ENCODE results near the gene ZBTB45.
A peak's percentile ranks its signal among the peaks of the same experiment; 100 is the strongest.
"Not testable (repeated sequence)": the region's sequence is repeated elsewhere in the genome, so short reads cannot be mapped to it uniquely, and the experiment has no call there.

The ZBTB45 gene

GRCh38 chr19:58474997-58475713 is 44.5 kb downstream of the ZBTB45 start:
- Histone ChIP-seq H3K4me3 (ENCODE audit: low read depth in 1 of 2, low read length in 2 of 2) (peak overlapping the region; percentile 87 to 89), H3K27ac (ENCODE audit: low read depth, low read length) (peak overlapping the region; percentile 91), H3K27me3 (ENCODE audit: control insufficient read depth in 1 of 2, insufficient read depth in 2 of 2, low read length in 2 of 2) (no peaks in the 10 kb centered on the region), H3K9me3 (ENCODE audit: control insufficient read depth in 1 of 2, low read length in 2 of 2) (no peaks in the 10 kb centered on the region), H3K36me3 (ENCODE audit: control insufficient read depth in 1 of 2, insufficient read depth in 2 of 2, low read length in 2 of 2) (peaks cover 5 to 23% of the 10 kb centered on the region in 2 donors), H3K4me1 (ENCODE audit: control insufficient read depth in 1 of 2, insufficient read depth in 2 of 2, low read length in 2 of 2) (peaks cover 14% of the 10 kb centered on the region in 2 donors), H3K9ac (ENCODE audit: low read depth in 1 of 2, low read length in 2 of 2) (peak overlapping the region; percentile 76 to 80)

GRCh38 chr19:58474291-58474996 is 45.2 kb downstream of the ZBTB45 start:
- Histone ChIP-seq H3K4me3 (ENCODE audit: low read depth in 1 of 2, low read length in 2 of 2) (no peak overlapping the region), H3K27me3 (ENCODE audit: control insufficient read depth in 1 of 2, insufficient read depth in 2 of 2, low read length in 2 of 2) (no peaks in the 10 kb centered on the region), H3K9ac (ENCODE audit: low read depth in 1 of 2, low read length in 2 of 2) (no peak overlapping the region), H3K4me1 (ENCODE audit: control insufficient read depth in 1 of 2, insufficient read depth in 2 of 2, low read length in 2 of 2) (peaks cover 14% of the 10 kb centered on the region in 2 donors), H3K27ac (ENCODE audit: low read depth, low read length) (no peak overlapping the region), H3K9me3 (ENCODE audit: control insufficient read depth in 1 of 2, low read length in 2 of 2) (no peaks in the 10 kb centered on the region), H3K36me3 (ENCODE audit: control insufficient read depth in 1 of 2, insufficient read depth in 2 of 2, low read length in 2 of 2) (peaks cover 5 to 26% of the 10 kb centered on the region in 2 donors)

- Histone ChIP-seq H3K27ac (ENCODE audit: low read depth, low read length) (no peak overlapping the region), H3K27me3 (ENCODE audit: control insufficient read depth in 1 of 2, insufficient read depth in 2 of 2, low read length in 2 of 2) (no peaks in the 10 kb centered on the region), H3K4me3 (ENCODE audit: low read depth in 1 of 2, low read length in 2 of 2) (no peak overlapping the region), H3K36me3 (ENCODE audit: control insufficient read depth in 1 of 2, insufficient read depth in 2 of 2, low read length in 2 of 2) (peaks cover 5 to 26% of the 10 kb centered on the region in 2 donors), H3K4me1 (ENCODE audit: control insufficient read depth in 1 of 2, insufficient read depth in 2 of 2, low read length in 2 of 2) (peaks cover 14 to 15% of the 10 kb centered on the region in 2 donors), H3K9ac (ENCODE audit: low read depth in 1 of 2, low read length in 2 of 2) (no peak overlapping the region), H3K9me3 (ENCODE audit: control insufficient read depth in 1 of 2, low read length in 2 of 2) (no peaks in the 10 kb centered on the region)
Measured at GRCh38 chr19:58473775-58474174, 45.8 kb downstream of the ZBTB45 start.

DNA sequence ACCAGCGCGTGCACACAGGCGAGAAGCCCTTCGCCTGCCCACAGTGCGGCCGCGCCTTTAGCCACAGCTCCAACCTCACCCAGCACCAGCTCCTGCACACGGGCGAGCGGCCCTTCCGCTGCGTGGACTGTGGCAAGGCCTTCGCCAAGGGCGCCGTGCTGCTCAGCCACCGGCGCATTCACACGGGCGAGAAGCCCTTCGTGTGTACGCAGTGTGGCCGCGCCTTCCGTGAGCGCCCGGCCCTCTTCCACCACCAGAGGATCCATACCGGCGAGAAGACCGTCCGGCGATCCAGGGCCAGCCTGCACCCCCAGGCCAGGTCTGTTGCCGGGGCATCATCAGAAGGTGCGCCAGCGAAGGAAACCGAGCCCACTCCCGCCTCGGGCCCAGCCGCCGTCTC is 47.9 kb downstream of the ZBTB45 start:
- Histone ChIP-seq H3K27me3 (ENCODE audit: control insufficient read depth in 1 of 2, insufficient read depth in 2 of 2, low read length in 2 of 2) (no peaks in the 10 kb centered on the region), H3K9ac (ENCODE audit: low read depth in 1 of 2, low read length in 2 of 2) (no peak overlapping the region), H3K36me3 (ENCODE audit: control insufficient read depth in 1 of 2, insufficient read depth in 2 of 2, low read length in 2 of 2) (peaks cover 5 to 26% of the 10 kb centered on the region in 2 donors), H3K9me3 (ENCODE audit: control insufficient read depth in 1 of 2, low read length in 2 of 2) (no peaks in the 10 kb centered on the region), H3K27ac (ENCODE audit: low read depth, low read length) (no peak overlapping the region), H3K4me1 (ENCODE audit: control insufficient read depth in 1 of 2, insufficient read depth in 2 of 2, low read length in 2 of 2) (peaks cover 18 to 19% of the 10 kb centered on the region in 2 donors), H3K4me3 (ENCODE audit: low read depth in 1 of 2, low read length in 2 of 2) (no peak overlapping the region)

DNA sequence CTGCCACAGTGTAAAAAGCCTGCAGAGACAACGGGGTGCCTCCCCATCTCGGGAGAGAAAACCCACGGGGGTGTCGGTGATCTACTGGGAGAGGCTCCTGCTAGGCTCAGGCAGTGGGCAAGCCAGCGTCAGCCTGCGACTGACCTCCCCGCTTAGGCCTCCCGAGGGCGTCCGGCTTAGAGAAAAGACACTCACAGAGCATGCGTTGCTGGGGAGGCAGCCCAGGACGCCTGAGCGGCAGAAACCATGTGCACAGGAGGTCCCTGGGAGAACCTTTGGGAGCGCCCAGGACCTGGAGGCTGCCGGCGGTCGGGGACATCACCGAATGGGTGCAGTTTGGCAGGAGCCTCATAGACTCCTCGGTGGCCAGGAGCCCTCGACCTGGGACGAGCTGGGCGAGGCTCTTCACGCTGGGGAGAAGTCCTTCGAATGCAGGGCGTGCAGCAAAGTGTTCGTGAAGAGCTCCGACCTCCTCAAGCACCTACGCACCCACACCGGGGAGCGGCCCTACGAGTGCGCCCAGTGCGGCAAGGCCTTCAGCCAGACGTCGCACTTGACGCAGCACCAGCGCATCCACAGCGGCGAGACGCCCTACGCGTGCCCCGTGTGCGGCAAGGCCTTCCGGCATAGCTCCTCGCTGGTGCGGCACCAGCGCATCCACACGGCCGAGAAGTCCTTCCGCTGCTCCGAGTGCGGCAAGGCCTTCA is 48.6 kb downstream of the ZBTB45 start:
- Histone ChIP-seq H3K36me3 (ENCODE audit: control insufficient read depth in 1 of 2, insufficient read depth in 2 of 2, low read length in 2 of 2) (peaks cover 5 to 26% of the 10 kb centered on the region in 2 donors), H3K4me1 (ENCODE audit: control insufficient read depth in 1 of 2, insufficient read depth in 2 of 2, low read length in 2 of 2) (peaks cover 19 to 20% of the 10 kb centered on the region in 2 donors)
- H3K9me3 ChIP-seq (ENCODE audit: control insufficient read depth in 1 of 2, low read length in 2 of 2); H3K27me3 ChIP-seq (ENCODE audit: control insufficient read depth in 1 of 2, insufficient read depth in 2 of 2, low read length in 2 of 2); H3K9ac ChIP-seq (ENCODE audit: low read depth in 1 of 2, low read length in 2 of 2); H3K27ac ChIP-seq (ENCODE audit: low read depth, low read length); H3K4me3 ChIP-seq (ENCODE audit: low read depth in 1 of 2, low read length in 2 of 2): not testable (repeated sequence)

- H3K27me3 ChIP-seq (ENCODE audit: control insufficient read depth in 1 of 2, insufficient read depth in 2 of 2, low read length in 2 of 2): no peaks in the 10 kb centered on the region
- no peak overlapping the region for H3K9ac ChIP-seq (ENCODE audit: low read depth in 1 of 2, low read length in 2 of 2)
- H3K36me3 ChIP-seq (ENCODE audit: control insufficient read depth in 1 of 2, insufficient read depth in 2 of 2, low read length in 2 of 2): peaks cover 5 to 26% of the 10 kb centered on the region in 2 donors
- no peak overlapping the region for H3K27ac ChIP-seq (ENCODE audit: low read depth, low read length)
- peaks cover 12 to 14% of the 10 kb centered on the region in 2 donors for H3K4me1 ChIP-seq (ENCODE audit: control insufficient read depth in 1 of 2, insufficient read depth in 2 of 2, low read length in 2 of 2)
- H3K4me3 ChIP-seq (ENCODE audit: low read depth in 1 of 2, low read length in 2 of 2): no peak overlapping the region
- no peaks in the 10 kb centered on the region for H3K9me3 ChIP-seq (ENCODE audit: control insufficient read depth in 1 of 2, low read length in 2 of 2)
Measured at GRCh38 chr19:58469241-58470013, 50.2 kb downstream of the ZBTB45 start.

GRCh38 chr19:58468216-58468839 is 51.3 kb downstream of the ZBTB45 start:
- peaks cover 12 to 14% of the 10 kb centered on the region in 2 donors for H3K4me1 ChIP-seq (ENCODE audit: control insufficient read depth in 1 of 2, insufficient read depth in 2 of 2, low read length in 2 of 2)
- peak overlapping the region; percentile 6 to 15 for H3K4me3 ChIP-seq (ENCODE audit: low read depth in 1 of 2, low read length in 2 of 2)
- peaks cover 5 to 26% of the 10 kb centered on the region in 2 donors for H3K36me3 ChIP-seq (ENCODE audit: control insufficient read depth in 1 of 2, insufficient read depth in 2 of 2, low read length in 2 of 2)
- H3K27me3 ChIP-seq (ENCODE audit: control insufficient read depth in 1 of 2, insufficient read depth in 2 of 2, low read length in 2 of 2): no peaks in the 10 kb centered on the region
- H3K9me3 ChIP-seq (ENCODE audit: control insufficient read depth in 1 of 2, low read length in 2 of 2): no peaks in the 10 kb centered on the region
- no peak overlapping the region for H3K27ac ChIP-seq (ENCODE audit: low read depth, low read length)
- H3K9ac ChIP-seq (ENCODE audit: low read depth in 1 of 2, low read length in 2 of 2): no peak overlapping the region

DNA sequence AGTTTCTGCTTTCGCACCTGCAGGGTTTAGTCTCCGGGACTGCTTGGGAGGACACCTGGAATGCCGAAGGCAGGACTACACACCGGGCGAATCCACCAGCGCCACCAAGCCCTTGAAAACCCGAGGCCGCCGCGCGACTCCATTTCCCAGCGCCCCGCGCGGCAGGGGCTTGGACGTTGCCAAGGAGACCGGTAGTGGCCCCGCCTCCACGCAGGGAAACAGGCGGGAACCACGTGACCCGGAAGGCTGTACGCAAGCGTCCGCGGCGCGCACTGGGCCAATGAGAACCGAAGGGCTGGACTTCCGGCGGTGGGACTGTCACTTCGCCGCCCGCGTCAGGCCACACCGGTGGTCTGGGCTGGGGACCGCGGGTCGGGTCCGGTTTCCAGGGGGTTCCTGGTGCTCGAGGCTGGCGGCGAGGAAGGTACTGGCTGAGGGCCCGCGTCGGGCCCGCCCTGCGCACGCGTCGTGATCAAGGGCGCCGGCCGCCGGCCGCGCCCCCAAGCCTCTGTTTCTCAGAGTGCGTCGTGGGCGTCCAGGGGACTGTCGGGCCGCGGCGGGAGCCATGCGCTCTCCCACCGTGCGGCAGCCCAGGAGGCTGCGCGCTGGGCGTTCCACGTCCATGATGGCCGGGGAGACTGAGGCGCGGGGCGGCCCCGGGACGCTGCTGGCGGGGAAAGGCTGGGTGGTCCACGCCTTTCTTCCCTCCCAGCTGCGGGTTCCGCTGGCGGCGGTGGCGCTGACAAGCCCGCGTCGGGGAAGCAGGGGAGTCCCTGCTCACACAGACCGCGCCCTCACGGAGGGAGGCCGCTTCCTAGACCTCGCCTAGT is 52.6 kb downstream of the ZBTB45 start, which contains the start of gene ZNF324:
TSS of gene ZNF324 (plus strand) at position 321 of the 830 bp plus-strand sequence. CDS start 2,106 bp downstream, outside the sequence.
- H3K4me3 ChIP-seq (ENCODE audit: low read depth in 1 of 2, low read length in 2 of 2): peak within 1 kb of the TSS; percentile 85 to 88
- peak within 1 kb of the TSS; percentile 50 for H3K27ac ChIP-seq (ENCODE audit: low read depth, low read length)
- peaks cover 12 to 14% of the 10 kb centered on the region in 2 donors for H3K4me1 ChIP-seq (ENCODE audit: control insufficient read depth in 1 of 2, insufficient read depth in 2 of 2, low read length in 2 of 2)
- peaks cover under 1 to 16% of the 10 kb centered on the region in 2 donors for H3K36me3 ChIP-seq (ENCODE audit: control insufficient read depth in 1 of 2, insufficient read depth in 2 of 2, low read length in 2 of 2)
- H3K9me3 ChIP-seq (ENCODE audit: control insufficient read depth in 1 of 2, low read length in 2 of 2): no peaks in the 10 kb centered on the region
- no peaks in the 10 kb centered on the region for H3K27me3 ChIP-seq (ENCODE audit: control insufficient read depth in 1 of 2, insufficient read depth in 2 of 2, low read length in 2 of 2)
- peak within 1 kb of the TSS; percentile 65 to 72 for H3K9ac ChIP-seq (ENCODE audit: low read depth in 1 of 2, low read length in 2 of 2)

Data from duodenal mucosa (tissue), 2 donors.